Fibroblast of the aortic adventitia (primary cell): ENCODE measurements around the gene OTOGL. TPM values are rescaled to one million over a fixed set of nuclear protein-coding genes. Genes with fewer than 3 reads are reported as not detected.

Source experiments
- DNase-seq: peaks from one replicate; pipeline ENCODE4 v3.0.0-alpha.2; 2010; ENCODE audit warnings: low read depth
- H3K4me3 ChIP-seq: 2 replicates; pipeline ENCODE4 v1.5.1; 2011; ENCODE audit warnings: low read depth, mild to moderate bottlenecking, control low read depth, low read length, moderate library complexity
- total RNA-seq: library from RNA; depleted of rRNA; stranded (reverse); fragments of >200 nt; gene quantifications from 2 replicates; pipeline ENCODE4 v1.2.3, GENCODE V29; 2012; ENCODE audit warnings: low replicate concordance
- TF ChIP-seq, protein P1 (sequence below): IDR thresholded peaks from 2 replicates; pipeline ENCODE4 v1.5.1; 2011; ENCODE audit warnings: mild to moderate bottlenecking, low read length, control low read depth, inconsistent platforms; ENCODE audit not compliant: insufficient read depth

Gene OTOGL
- total RNA-seq, 1 donor, result 0.27 TPM

- DNase-seq, result no peak
- TF ChIP-seq, protein P1, sequence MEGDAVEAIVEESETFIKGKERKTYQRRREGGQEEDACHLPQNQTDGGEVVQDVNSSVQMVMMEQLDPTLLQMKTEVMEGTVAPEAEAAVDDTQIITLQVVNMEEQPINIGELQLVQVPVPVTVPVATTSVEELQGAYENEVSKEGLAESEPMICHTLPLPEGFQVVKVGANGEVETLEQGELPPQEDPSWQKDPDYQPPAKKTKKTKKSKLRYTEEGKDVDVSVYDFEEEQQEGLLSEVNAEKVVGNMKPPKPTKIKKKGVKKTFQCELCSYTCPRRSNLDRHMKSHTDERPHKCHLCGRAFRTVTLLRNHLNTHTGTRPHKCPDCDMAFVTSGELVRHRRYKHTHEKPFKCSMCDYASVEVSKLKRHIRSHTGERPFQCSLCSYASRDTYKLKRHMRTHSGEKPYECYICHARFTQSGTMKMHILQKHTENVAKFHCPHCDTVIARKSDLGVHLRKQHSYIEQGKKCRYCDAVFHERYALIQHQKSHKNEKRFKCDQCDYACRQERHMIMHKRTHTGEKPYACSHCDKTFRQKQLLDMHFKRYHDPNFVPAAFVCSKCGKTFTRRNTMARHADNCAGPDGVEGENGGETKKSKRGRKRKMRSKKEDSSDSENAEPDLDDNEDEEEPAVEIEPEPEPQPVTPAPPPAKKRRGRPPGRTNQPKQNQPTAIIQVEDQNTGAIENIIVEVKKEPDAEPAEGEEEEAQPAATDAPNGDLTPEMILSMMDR, result no peak
- H3K4me3 ChIP-seq, result no peak overlapping the region
Measured at GRCh38 chr12:80183939-80184338, 84.6 kb downstream of the OTOGL start.

DNA sequence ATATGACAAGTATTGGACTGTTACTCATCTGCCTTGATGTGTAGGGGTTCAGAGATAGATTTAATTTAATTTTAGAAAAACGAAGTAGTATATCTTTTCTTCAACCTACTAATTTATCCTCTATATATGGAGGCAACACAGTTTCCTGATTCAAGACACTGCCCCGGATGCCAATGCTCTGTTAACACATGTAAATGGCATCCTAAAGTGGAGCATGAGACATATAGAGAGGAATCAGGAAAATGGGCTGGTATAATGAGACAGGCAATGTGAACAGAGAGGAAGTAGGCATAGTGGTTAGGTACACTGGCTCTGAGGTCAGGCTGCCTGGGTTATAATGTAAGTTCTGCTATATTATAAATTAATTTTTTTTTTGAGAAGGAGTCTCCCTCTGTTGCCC is 85.6 kb downstream of the OTOGL start:
- TF ChIP-seq, protein P1, result no peak
- H3K4me3 ChIP-seq, result no peak overlapping the region
- DNase-seq, result no peak

GRCh38 chr12:80186727-80187217 is 87.4 kb downstream of the OTOGL start:
- no peak overlapping the region for H3K4me3 ChIP-seq
- DNase-seq, result peak; percentile 98
- TF ChIP-seq, protein P1, result peak; percentile 75

DNA sequence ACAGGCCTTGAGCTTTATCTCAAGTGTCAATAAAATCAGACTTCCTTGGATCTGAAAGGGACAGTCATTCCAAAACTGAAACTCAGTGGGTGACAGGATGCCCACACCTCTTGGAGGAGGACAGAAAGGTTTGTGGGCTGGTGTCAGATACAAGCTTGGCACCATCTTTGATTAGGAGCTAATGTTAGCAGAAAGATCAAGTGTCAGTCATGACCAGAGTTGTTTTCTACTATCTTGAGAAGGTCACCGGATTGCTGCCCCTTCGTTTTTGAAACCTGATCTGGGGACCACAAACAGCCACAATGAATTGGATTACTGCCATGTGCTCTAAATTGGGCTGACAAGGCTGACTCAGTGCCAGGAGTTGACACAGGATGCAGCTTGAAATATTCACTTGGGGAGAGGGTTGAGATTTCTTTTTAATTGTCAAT is 88.3 kb downstream of the OTOGL start:
- DNase-seq, result peak; percentile 43
- no peak overlapping the region for H3K4me3 ChIP-seq
- TF ChIP-seq, protein P1, result no peak

GRCh38 chr12:80188576-80188975 is 89.2 kb downstream of the OTOGL start:
- TF ChIP-seq, protein P1, result no peak
- DNase-seq, result peak; percentile 16
- no peak overlapping the region for H3K4me3 ChIP-seq

GRCh38 chr12:80189241-80189640 is 89.9 kb downstream of the OTOGL start:
- peak; percentile 93 for DNase-seq
- TF ChIP-seq, protein P1, result no peak
- H3K4me3 ChIP-seq, result no peak overlapping the region

- TF ChIP-seq, protein P1, result no peak
- no peak overlapping the region for H3K4me3 ChIP-seq
- no peak for DNase-seq
Measured at GRCh38 chr12:80190001-80190400, 90.7 kb downstream of the OTOGL start.
